Right cardiac atrium (tissue), 5 donors: ENCODE data around the gene LCN10. TPM values are rescaled to one million over a fixed set of nuclear protein-coding genes. Genes with fewer than 3 reads are reported as not detected.
"Not testable (repeated sequence)": the region's sequence is repeated elsewhere in the genome, so short reads cannot be mapped to it uniquely, and the experiment has no call there.

Experiments used
- ATAC-seq, 2 donors: fragments of 200-7000 bp; cut with Tn5 transposase; one replicate each; pipeline versions ENCODE4 v1.8.0 to v1.9.1; 2020; ENCODE audit warnings: moderate library complexity in 2 of 2, mild to moderate bottlenecking in 1 of 2
- DNase-seq, 3 donors: peaks; one replicate each; pipeline ENCODE4 v3.0.0-alpha.2; 2020
- H3K27ac ChIP-seq: one replicate; pipeline ENCODE4 v1.5.1; 2013; ENCODE audit warnings: mild to moderate bottlenecking, low read length, control low read depth, moderate library complexity
- H3K27me3 ChIP-seq: one replicate; pipeline ENCODE4 v1.6.1; 2013; ENCODE audit not compliant: control insufficient read depth, insufficient read depth
- H3K4me1 ChIP-seq: one replicate; pipeline ENCODE4 v1.6.1; 2013; ENCODE audit warnings: low read length; ENCODE audit not compliant: control insufficient read depth, insufficient read depth
- H3K4me3 ChIP-seq: one replicate; pipeline ENCODE4 v1.5.1; 2013; ENCODE audit warnings: low read length, control low read depth
- H3K9me3 ChIP-seq: one replicate; pipeline ENCODE4 v1.6.1; 2013; ENCODE audit warnings: low read length; ENCODE audit not compliant: control insufficient read depth
- WGBS: extraction: QIAGEN DNeasy Blood & Tissue Kit; methylation state at CpG from one replicate; pipeline ENCODE4 v1.1.7; 2013; 5-methylcytosine and 5-hydroxymethylcytosine counted together
- intact Hi-C, 4 donors: fragments of 100-400 bp; cut with DNase I; formaldehyde crosslinking; loops; one replicate each; pipeline versions ENCODE4 v1.11.0 to v1.14.0; 2022 to 2023
- long read RNA-seq, 4 donors: library from polyadenylated mRNA; unstranded; transcript quantifications; one replicate each; pipeline ENCODE4 v2.0.0, GENCODE V29; 2020 to 2021
- polyA plus RNA-seq: library from polyadenylated mRNA; stranded (reverse); fragments of 200-250 nt; gene quantifications from one replicate; pipeline ENCODE4 v1.2.3, GENCODE V29; 2013
- total RNA-seq, 4 donors: library from RNA; stranded (reverse); fragmentation: NEBNext Ultra II Directional; extraction: Animal tissue kit (Norgen Biotek cat#: 25700); gene quantifications; one replicate each; pipeline ENCODE4 v1.2.1, GENCODE V29; 2021
- donor health status: healthy with polysubstance abuse.
- donor health status: DM: no; HTN: yes; CAD: no.
- donor health status: DM: no; HTN: no; CAD: no.
- donor health status: DM: no; HTN: yes; CAD: no; lungs with severe emphysema.
- donor health status: DM: yes; HTN: yes; CAD: no.

Gene LCN10
- total RNA-seq (10 to 100 TPM in 1 of 4 donors, 1 to 10 TPM in 3; 4.5 to 14.1 (median 7.7) TPM), polyA plus RNA-seq (14.7 TPM)
- long read RNA-seq, donor 1, partial matches to known transcripts: 1 of 2 reads
- long read RNA-seq, donor 1, other reads (novel, unspliced or antisense): 1 of 2 reads
- long read RNA-seq, donor 2, partial matches to known transcripts: 1 of 1 reads
- long read RNA-seq, donor 2, other reads (novel, unspliced or antisense): 0 of 1 reads
- long read RNA-seq, donor 3, partial matches to known transcripts: 5 of 8 reads
- long read RNA-seq, donor 3, other reads (novel, unspliced or antisense): 2 of 8 reads
- long read RNA-seq, donor 4, partial matches to known transcripts: 0 of 1 reads
- long read RNA-seq, donor 4, other reads (novel, unspliced or antisense): 1 of 1 reads

DNA sequence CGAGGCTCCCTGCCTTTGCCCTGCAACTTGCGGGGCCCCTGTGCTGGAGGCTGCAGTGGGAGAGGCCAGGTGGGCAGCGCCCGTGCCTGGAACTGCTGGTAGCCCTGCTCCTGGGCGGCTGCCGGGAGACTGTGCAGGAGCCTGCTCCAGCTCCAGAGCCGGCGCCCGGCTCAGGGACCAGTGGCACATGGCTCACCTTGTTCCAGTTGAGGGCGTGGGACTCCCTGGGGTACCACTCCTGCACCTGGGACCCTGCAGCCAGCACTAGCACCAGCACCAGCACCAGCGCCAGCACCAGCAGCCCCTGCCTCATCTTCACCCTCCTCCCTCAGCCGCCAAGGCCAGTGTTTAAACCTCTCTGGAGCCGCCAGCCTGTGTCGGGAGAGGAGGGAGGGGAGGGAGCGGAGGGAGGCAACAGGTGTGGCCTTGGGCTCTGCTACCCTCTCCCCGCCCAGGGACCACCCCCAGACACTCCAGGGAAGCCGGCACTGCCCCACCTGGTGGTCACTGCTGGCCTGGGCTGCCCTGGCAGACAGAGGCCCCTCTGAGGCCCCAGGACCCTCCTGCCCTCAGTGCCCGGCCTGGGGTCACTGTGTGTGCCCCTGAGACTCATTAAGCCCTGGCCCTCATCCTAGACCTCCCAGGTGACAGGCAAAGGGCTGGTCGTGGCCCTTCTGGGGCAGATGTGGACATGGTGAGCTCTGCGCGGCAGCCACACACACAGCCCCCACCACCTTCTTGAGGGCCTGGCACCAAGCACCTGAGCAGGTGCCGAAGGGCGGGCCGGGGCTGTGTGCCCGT, at the start of gene LCN10:
LCN10 (minus strand) TSS at position 350 of the 801 bp plus-strand sequence; CDS start at position 313, 37 bp downstream.
- Histone ChIP-seq H3K27me3 (no peaks in the 10 kb centered on the region), H3K4me3 (no peak within 1 kb of the TSS), H3K9me3 (no peaks in the 10 kb centered on the region), H3K27ac (no peak within 1 kb of the TSS), H3K4me1 (peaks cover 2% of the 10 kb centered on the region)
- ATAC-seq: no peak
- DNase-seq: no peak
- WGBS: 60% methylated on average over 25 of the region's 25 CpGs
- intact Hi-C loops: no loop called here

GRCh38 chr9:136791516-136792276, 49.0 kb upstream of the LCN10 start:
- intact Hi-C loops: loop anchor here in 2 of 4 donors (5.0 to 10.0 kb wide), 2 partner anchors 151 to 153 kb away; partner anchors contain the start of genes FBXW5 (in 2 of the 2) and C8G (in 1 of the 2)
- Histone ChIP-seq H3K9me3 (no peaks in the 10 kb centered on the region), H3K4me3 (peak overlapping the region; percentile 55), H3K4me1 (peaks cover 5% of the 10 kb centered on the region), H3K27me3 (no peaks in the 10 kb centered on the region), H3K27ac (peak overlapping the region; percentile 85)
- peak in 2 of 3 donors; percentile 64 to 87 for DNase-seq
- peak; percentile 0 to 4 for ATAC-seq
- 2% methylated on average over 29 of the region's 29 CpGs for WGBS

DNA sequence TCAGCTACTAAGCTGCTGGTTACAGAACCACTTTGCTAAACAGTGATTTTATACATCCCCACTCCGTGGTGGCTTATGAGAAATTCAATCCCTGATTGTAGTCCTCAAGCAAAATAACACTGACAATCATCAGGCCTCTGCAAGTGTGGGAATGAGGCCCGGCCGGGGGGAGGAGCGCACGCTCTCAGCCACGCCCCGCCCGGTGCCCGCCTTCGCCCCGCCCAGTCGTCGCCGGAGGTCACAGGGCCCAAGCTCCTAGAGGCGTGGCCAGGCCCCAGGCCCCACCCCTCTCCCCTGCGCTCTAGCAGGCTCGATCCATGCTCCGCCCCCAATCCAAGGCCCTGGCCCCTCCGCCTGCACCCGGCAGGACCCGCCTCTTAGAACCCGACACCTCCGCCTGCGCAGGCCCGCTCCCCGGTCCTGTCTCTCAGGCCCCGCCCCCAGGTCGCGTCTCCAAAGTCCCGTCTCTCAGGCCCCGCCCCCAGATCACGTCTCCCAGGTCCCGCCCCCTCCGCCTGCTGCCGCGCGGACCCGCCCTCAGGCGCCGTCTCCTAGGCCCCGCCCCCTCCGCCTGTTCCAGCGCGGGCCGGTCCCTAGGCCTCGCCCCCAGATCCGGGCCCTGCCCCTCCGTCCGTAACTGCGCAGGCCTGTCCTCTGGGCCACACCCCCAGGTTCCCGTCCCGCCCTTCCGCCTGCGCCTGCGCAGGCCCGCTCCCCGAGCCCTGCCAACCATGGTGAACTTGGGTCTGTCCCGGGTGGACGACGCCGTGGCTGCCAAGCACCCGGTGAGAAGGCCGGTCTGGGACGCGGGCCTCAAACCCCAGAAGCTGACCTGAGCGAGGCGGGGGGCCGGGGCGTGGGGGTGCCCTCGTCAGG, 48.1 kb upstream of the LCN10 start, which contains the start of gene TMEM141:
TMEM141 (plus strand) TSS at position 705 of the 876 bp plus-strand sequence; CDS start at position 732, 27 bp downstream.
- 1% methylated on average over 70 of the region's 70 CpGs for whole genome bisulfite sequencing
- DNase-seq: peak; percentile 100
- intact Hi-C loops: loop anchor here in 2 of 4 donors (5.0 to 10.0 kb wide), 2 partner anchors 151 to 154 kb away; partner anchors contain the start of genes FBXW5 (in 2 of the 2) and C8G (in 1 of the 2)
- ATAC-seq: peak; percentile 96 to 97
- Histone ChIP-seq H3K4me1 (peaks cover 1% of the 10 kb centered on the region), H3K27me3 (no peaks in the 10 kb centered on the region), H3K27ac (peak within 1 kb of the TSS; percentile 85), H3K9me3 (no peaks in the 10 kb centered on the region), H3K4me3 (peak within 1 kb of the TSS; percentile 55)

GRCh38 chr9:136789523-136789937, 46.8 kb upstream of the LCN10 start:
- Histone ChIP-seq H3K9me3 (no peaks in the 10 kb centered on the region), H3K4me3 (no peak overlapping the region), H3K27ac (no peak overlapping the region), H3K27me3 (no peaks in the 10 kb centered on the region), H3K4me1 (no peaks in the 10 kb centered on the region)
- WGBS: 59% methylated on average over 3 of the region's 3 CpGs
- ATAC-seq (no peak), DNase-seq (no peak)
- intact Hi-C loops: loop anchor here in 3 of 4 donors (5.0 to 10.0 kb wide), 2 partner anchors 248 to 275 kb away; no protein-coding TSS in a partner anchor

DNA sequence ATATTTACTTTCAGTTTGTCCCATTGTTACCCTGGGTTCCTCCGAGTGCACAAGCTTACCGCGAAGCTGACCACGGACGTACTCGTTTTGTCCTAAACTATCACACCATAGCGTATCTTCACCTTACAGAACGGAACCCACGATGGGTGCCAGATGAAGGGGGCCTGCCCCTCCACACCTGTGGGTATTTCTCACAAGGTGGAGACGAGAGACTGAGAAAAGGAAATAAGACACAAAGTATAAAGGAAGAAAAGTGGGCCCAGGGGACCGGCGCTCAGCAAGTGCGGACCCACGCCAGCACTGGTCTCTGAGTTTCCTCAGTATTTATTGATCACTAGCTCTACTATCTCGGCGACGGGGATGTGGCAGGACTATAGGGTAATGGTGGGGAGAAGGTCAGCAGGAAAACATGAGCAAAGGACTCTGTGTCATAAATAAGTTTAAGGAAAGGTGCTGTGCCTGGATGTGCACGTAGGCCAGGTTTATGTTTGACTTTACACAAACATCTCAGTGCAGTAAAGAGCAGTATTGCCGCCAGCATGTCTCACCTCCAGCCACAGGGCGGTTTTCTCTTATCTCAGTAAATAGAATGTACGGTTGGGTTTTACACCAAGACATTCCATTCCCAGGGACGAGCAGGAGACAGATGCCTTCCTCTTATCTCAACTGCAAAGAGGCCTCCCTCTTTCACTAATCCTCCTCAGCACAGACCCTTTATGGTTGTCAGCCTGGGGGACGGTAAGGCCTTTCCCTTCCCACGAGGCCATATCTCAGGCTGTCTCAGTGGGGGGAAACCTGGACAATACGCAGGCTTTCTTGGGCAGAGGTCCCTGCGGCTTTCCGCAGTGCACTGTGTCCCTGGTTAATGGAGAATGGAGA, 46.1 kb upstream of the LCN10 start:
- H3K4me3 ChIP-seq, H3K27ac ChIP-seq, H3K9me3 ChIP-seq, ATAC-seq, H3K4me1 ChIP-seq, H3K27me3 ChIP-seq: not testable (repeated sequence)
- 49% methylated on average over 27 of the region's 27 CpGs for WGBS
- peak in 1 of 3 donors; percentile 50 for DNase-seq
- intact Hi-C loops: loop anchor here in 3 of 4 donors (5.0 to 10.0 kb wide), 2 partner anchors 248 to 276 kb away; no protein-coding TSS in a partner anchor

- WGBS: 11% methylated on average over 21 of the region's 21 CpGs
- Histone ChIP-seq H3K4me1 (no peaks in the 10 kb centered on the region), H3K27ac (no peak overlapping the region), H3K4me3 (no peak overlapping the region), H3K27me3 (no peaks in the 10 kb centered on the region), H3K9me3 (no peaks in the 10 kb centered on the region)
- intact Hi-C loops: loop anchor here (2.0 to 10.0 kb wide), 3 partner anchors 247 to 277 kb away; no protein-coding TSS in a partner anchor
- ATAC-seq: no peak
- peak; percentile 70 to 88 (median 82) for DNase-seq
These were observed 45.1 kb upstream of the LCN10 start for GRCh38 chr9:136787690-136788400.

- ATAC-seq, H3K4me1 ChIP-seq, DNase-seq, H3K27me3 ChIP-seq, H3K4me3 ChIP-seq, H3K27ac ChIP-seq, H3K9me3 ChIP-seq: not testable (repeated sequence)
- intact Hi-C loops: loop anchor here (2.0 to 10.0 kb wide), 3 partner anchors 248 to 278 kb away; no protein-coding TSS in a partner anchor
- 30% methylated on average over 4 of the region's 4 CpGs for WGBS
These were observed 44.2 kb upstream of the LCN10 start for GRCh38 chr9:136786983-136787382.

- no peak overlapping the region for H3K4me3 ChIP-seq
- WGBS: 65% methylated on average over 10 of the region's 10 CpGs
- no peak for DNase-seq
- ATAC-seq: no peak
- no peak overlapping the region for H3K27ac ChIP-seq
- H3K27me3 ChIP-seq: no peaks in the 10 kb centered on the region
- no peaks in the 10 kb centered on the region for H3K4me1 ChIP-seq
- intact Hi-C loops: loop anchor here (2.0 to 10.0 kb wide), 3 partner anchors 248 to 278 kb away; no protein-coding TSS in a partner anchor
- no peaks in the 10 kb centered on the region for H3K9me3 ChIP-seq
These were observed 43.7 kb upstream of the LCN10 start for GRCh38 chr9:136786451-136786850.
